HL-60 (cell line): Measurements from ENCODE around the gene MEA1.
A peak's percentile ranks its signal among the peaks of the same experiment; 100 is the strongest.

Source experiments
- DNase-seq, 2 experiments: peaks; one replicate each; pipeline ENCODE4 v3.0.0-alpha.2; 2010 to 2020; ENCODE audit warnings: low read depth in 1 of 2, low spot score in 1 of 2
- H3K27ac ChIP-seq: fragments of 250-450 bp; sonication (Bioruptor Pico); replicated peaks from 2 replicates; pipeline ENCODE4 v1.5.1; 2020; ENCODE audit warnings: mild to moderate bottlenecking, moderate library complexity
- H3K27me3 ChIP-seq: fragments of 250-450 bp; sonication (Bioruptor Pico); 2 replicates; pipeline ENCODE4 v1.5.1; 2021; ENCODE audit warnings: mild to moderate bottlenecking, moderate library complexity; ENCODE audit not compliant: insufficient read depth, poor library complexity, severe bottlenecking
- H3K4me3 ChIP-seq: replicated peaks from 2 replicates; pipeline ENCODE4 v1.5.1; 2011; ENCODE audit warnings: mild to moderate bottlenecking, control low read depth, low read length; ENCODE audit not compliant: insufficient read depth
- CTCF ChIP-seq: IDR thresholded peaks from one replicate; pipeline ENCODE4 v1.5.1; 2011; ENCODE audit warnings: low read length, control low read depth, inconsistent platforms; ENCODE audit not compliant: insufficient read depth
- GABPA ChIP-seq: IDR thresholded peaks from 2 replicates; pipeline ENCODE4 v1.6.1; 2012; ENCODE audit warnings: low read depth
- POLR2AphosphoS5 ChIP-seq: IDR thresholded peaks from 2 replicates; pipeline ENCODE4 v1.6.1; 2012; ENCODE audit warnings: low read depth
- REST ChIP-seq: IDR thresholded peaks from 2 replicates; pipeline ENCODE4 v1.6.1; 2012; ENCODE audit warnings: low read depth; ENCODE audit not compliant: insufficient replicate concordance
- SPI1 ChIP-seq: IDR thresholded peaks from 2 replicates; pipeline ENCODE4 v1.6.1; 2012; ENCODE audit warnings: low read depth, mild to moderate bottlenecking, borderline replicate concordance

The MEA1 gene

GRCh38 chr6:43019152-43019551 is 5.4 kb upstream of the MEA1 start:
- DNase-seq, result no peak
- Histone ChIP-seq H3K27ac (no peak overlapping the region), H3K27me3 (no peaks in the 10 kb centered on the region), H3K4me3 (no peak overlapping the region)
- TF ChIP-seq POLR2AphosphoS5 (no peak), GABPA (no peak), REST (no peak), SPI1 (no peak), CTCF (no peak)

GRCh38 chr6:43016943-43017334 is 3.2 kb upstream of the MEA1 start:
- Histone ChIP-seq H3K4me3 (no peak overlapping the region), H3K27me3 (no peaks in the 10 kb centered on the region), H3K27ac (peak overlapping the region; percentile 56)
- TF ChIP-seq POLR2AphosphoS5 (no peak), CTCF (no peak), SPI1 (no peak), GABPA (no peak), REST (no peak)
- no peak for DNase-seq

- DNase-seq, result peak in 1 of 2 experiments; percentile 73
- no peaks in the 10 kb centered on the region for H3K27me3 ChIP-seq
- TF ChIP-seq CTCF, result no peak
- peak; percentile 89 for TF ChIP-seq SPI1
- H3K4me3 ChIP-seq, result peak overlapping the region; percentile 13; the same call in 1 of the 2 replicates
- H3K27ac ChIP-seq, result peak overlapping the region; percentile 56
These were observed 2.6 kb upstream of the MEA1 start for GRCh38 chr6:43016176-43016942.
